HL-60 (cell line): ENCODE data around the gene AGAP1.

Source experiments
- DNase-seq, 2 experiments: peaks; one replicate each; pipeline ENCODE4 v3.0.0-alpha.2; 2010 to 2020; ENCODE audit warnings: low read depth in 1 of 2, low spot score in 1 of 2
- H3K27ac ChIP-seq: fragments of 250-450 bp; sonication (Bioruptor Pico); replicated peaks from 2 replicates; pipeline ENCODE4 v1.5.1; 2020; ENCODE audit warnings: mild to moderate bottlenecking, moderate library complexity
- H3K27me3 ChIP-seq: fragments of 250-450 bp; sonication (Bioruptor Pico); 2 replicates; pipeline ENCODE4 v1.5.1; 2021; ENCODE audit warnings: mild to moderate bottlenecking, moderate library complexity; ENCODE audit not compliant: insufficient read depth, poor library complexity, severe bottlenecking
- H3K4me3 ChIP-seq: replicated peaks from 2 replicates; pipeline ENCODE4 v1.5.1; 2011; ENCODE audit warnings: mild to moderate bottlenecking, control low read depth, low read length; ENCODE audit not compliant: insufficient read depth
- GABPA ChIP-seq: IDR thresholded peaks from 2 replicates; pipeline ENCODE4 v1.6.1; 2012; ENCODE audit warnings: low read depth
- POLR2AphosphoS5 ChIP-seq: IDR thresholded peaks from 2 replicates; pipeline ENCODE4 v1.6.1; 2012; ENCODE audit warnings: low read depth
- SPI1 ChIP-seq: IDR thresholded peaks from 2 replicates; pipeline ENCODE4 v1.6.1; 2012; ENCODE audit warnings: low read depth, mild to moderate bottlenecking, borderline replicate concordance
- TF ChIP-seq, protein P1 (sequence below): IDR thresholded peaks from 2 replicates; pipeline ENCODE4 v1.6.1; 2012; ENCODE audit warnings: low read depth; ENCODE audit not compliant: insufficient replicate concordance
- TF ChIP-seq, protein P2 (sequence below): IDR thresholded peaks from one replicate; pipeline ENCODE4 v1.5.1; 2011; ENCODE audit warnings: low read length, control low read depth, inconsistent platforms; ENCODE audit not compliant: insufficient read depth

AGAP1 gene

DNA sequence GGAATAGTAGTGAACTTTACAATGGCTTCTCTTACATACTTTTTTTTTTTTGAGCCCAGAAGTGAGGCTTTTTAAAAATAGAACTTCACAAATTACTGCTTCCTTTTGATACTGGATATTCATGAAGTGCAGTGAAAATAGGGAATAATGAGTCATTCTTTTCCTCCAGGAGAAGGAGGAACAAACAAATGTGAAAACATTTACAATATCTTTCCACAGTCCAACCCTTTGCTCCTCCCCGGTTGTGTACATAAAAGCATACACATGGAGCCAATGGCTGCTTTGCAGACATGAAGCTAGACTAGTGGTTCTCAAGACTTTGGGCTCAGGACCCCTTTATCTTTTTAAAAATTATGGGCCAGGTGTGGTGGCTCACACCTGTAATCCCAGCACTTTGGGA is 407.4 kb downstream of the AGAP1 start:
- TF ChIP-seq, protein P1, sequence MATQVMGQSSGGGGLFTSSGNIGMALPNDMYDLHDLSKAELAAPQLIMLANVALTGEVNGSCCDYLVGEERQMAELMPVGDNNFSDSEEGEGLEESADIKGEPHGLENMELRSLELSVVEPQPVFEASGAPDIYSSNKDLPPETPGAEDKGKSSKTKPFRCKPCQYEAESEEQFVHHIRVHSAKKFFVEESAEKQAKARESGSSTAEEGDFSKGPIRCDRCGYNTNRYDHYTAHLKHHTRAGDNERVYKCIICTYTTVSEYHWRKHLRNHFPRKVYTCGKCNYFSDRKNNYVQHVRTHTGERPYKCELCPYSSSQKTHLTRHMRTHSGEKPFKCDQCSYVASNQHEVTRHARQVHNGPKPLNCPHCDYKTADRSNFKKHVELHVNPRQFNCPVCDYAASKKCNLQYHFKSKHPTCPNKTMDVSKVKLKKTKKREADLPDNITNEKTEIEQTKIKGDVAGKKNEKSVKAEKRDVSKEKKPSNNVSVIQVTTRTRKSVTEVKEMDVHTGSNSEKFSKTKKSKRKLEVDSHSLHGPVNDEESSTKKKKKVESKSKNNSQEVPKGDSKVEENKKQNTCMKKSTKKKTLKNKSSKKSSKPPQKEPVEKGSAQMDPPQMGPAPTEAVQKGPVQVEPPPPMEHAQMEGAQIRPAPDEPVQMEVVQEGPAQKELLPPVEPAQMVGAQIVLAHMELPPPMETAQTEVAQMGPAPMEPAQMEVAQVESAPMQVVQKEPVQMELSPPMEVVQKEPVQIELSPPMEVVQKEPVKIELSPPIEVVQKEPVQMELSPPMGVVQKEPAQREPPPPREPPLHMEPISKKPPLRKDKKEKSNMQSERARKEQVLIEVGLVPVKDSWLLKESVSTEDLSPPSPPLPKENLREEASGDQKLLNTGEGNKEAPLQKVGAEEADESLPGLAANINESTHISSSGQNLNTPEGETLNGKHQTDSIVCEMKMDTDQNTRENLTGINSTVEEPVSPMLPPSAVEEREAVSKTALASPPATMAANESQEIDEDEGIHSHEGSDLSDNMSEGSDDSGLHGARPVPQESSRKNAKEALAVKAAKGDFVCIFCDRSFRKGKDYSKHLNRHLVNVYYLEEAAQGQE = no peak
- TF ChIP-seq GABPA (no peak), POLR2AphosphoS5 (no peak), SPI1 (no peak)
- TF ChIP-seq, protein P2, sequence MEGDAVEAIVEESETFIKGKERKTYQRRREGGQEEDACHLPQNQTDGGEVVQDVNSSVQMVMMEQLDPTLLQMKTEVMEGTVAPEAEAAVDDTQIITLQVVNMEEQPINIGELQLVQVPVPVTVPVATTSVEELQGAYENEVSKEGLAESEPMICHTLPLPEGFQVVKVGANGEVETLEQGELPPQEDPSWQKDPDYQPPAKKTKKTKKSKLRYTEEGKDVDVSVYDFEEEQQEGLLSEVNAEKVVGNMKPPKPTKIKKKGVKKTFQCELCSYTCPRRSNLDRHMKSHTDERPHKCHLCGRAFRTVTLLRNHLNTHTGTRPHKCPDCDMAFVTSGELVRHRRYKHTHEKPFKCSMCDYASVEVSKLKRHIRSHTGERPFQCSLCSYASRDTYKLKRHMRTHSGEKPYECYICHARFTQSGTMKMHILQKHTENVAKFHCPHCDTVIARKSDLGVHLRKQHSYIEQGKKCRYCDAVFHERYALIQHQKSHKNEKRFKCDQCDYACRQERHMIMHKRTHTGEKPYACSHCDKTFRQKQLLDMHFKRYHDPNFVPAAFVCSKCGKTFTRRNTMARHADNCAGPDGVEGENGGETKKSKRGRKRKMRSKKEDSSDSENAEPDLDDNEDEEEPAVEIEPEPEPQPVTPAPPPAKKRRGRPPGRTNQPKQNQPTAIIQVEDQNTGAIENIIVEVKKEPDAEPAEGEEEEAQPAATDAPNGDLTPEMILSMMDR = no peak
- Histone ChIP-seq H3K27ac (no peak overlapping the region), H3K4me3 (no peak overlapping the region), H3K27me3 (no peaks in the 10 kb centered on the region)
- no peak for DNase-seq

DNA sequence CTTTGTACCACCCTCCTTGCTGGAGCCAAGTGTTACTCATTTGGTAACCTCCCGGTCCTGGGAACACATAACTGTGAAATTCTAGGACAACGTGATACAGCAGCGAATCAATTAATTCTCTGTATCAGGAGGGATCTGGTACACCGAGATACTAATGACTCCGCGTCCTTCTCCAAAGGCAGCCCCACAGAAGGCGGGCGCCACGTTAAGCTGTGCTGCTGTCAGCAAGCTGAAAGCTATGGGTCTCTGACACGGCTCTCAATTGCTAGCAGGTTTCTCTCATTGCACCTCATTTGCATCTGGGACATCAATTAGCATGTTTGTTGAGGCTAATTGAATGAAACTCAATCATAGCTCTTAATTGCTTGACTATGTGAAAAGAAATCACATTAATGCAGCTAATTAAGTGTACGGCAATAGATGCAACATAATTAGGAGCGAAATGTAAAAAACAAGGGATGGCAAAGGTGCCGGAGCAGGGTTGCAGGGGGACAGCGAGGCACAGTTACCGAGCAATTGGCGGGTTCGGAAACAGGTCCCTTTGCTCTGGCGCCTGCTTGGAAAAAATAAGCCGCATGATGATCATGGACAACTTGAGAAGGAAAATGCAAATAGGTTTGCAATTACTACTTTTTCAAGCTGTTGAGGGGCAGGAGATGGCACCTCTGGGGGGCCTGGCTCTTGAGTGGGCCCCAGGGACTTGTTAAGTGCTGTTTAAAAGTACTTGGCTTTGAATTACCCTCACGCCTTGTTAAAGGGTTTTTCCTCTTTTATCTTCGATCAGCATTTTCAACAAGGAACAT is 410.1 kb downstream of the AGAP1 start:
- Histone ChIP-seq H3K4me3 (no peak overlapping the region), H3K27me3 (no peaks in the 10 kb centered on the region), H3K27ac (no peak overlapping the region)
- no peak for DNase-seq
- TF ChIP-seq, protein P2 = no peak
- TF ChIP-seq, protein P1 = no peak
- no peak for TF ChIP-seq GABPA
- TF ChIP-seq SPI1 = no peak
- no peak for TF ChIP-seq POLR2AphosphoS5

DNA sequence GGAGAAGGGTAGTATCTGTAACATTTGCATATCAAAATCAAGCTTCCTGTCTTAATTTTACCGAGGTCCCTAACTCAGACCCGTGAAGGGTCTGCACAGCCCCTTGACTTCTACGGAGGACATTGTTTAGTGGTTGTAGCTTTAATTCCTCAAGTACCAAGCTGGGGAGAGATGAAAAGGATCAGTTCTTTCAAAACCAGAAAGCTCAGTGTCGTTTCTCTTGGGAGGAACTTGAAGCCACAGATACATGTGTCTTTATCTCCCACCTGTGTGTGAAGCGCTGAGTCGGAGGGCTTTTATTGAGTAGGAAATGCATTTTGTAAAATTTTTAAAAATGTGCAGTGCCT is 410.7 kb downstream of the AGAP1 start:
- Histone ChIP-seq H3K27me3 (no peaks in the 10 kb centered on the region), H3K4me3 (no peak overlapping the region), H3K27ac (no peak overlapping the region)
- TF ChIP-seq SPI1 = no peak
- no peak for DNase-seq

DNA sequence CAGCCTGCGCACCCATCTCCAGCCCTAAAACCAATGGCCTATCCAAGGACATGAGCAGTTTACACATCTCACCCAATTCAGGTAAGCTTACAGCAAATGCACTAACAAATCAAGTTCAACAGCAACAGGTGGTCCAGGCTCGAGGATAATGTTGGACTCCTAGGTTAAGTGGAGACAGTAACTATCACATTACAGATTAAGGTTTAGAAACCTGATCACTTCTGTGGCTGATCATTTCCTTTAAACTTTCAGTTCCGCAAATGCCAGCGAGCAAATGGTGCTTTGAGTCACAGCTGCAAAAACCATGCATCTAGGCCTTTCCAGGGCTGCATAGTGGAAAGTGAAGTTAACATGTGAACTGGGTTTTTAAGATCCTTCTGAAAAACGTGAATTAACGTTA is 415.0 kb downstream of the AGAP1 start:
- no peak for TF ChIP-seq GABPA
- TF ChIP-seq POLR2AphosphoS5 = no peak
- TF ChIP-seq, protein P1 = no peak
- TF ChIP-seq SPI1 = no peak
- TF ChIP-seq, protein P2 = no peak
- no peak for DNase-seq
- H3K27me3 ChIP-seq = no peaks in the 10 kb centered on the region
- H3K4me3 ChIP-seq = no peak overlapping the region
- no peak overlapping the region for H3K27ac ChIP-seq
